Stimulated activated effector memory CD8-positive, alpha-beta T cell treated with anti-CD3 and anti-CD28 coated beads, Interleukin-12 subunit alpha, Interleukin-12 subunit beta, amount 100 ng/mL, for 72 hours (primary cell): Measurements from ENCODE around the gene CLTCL1.
"Not testable (repeated sequence)": the region's sequence is repeated elsewhere in the genome, so short reads cannot be mapped to it uniquely, and the experiment has no call there.

Source experiments
- ATAC-seq: fragments of 150-1000 bp; cut with Tn5 transposase; 2 replicates; pipeline ENCODE4 v1.10.0; 2021
- DNase-seq, 2 donors: peaks; one replicate each; pipeline ENCODE4 v3.0.0; 2021 to 2022; ENCODE audit warnings: low spot score in 2 of 2
- H3K27ac Mint-ChIP-seq: one replicate; pipeline ENCODE4 v1.8.0; 2022; ENCODE audit warnings: mild to moderate bottlenecking, mixed read lengths
- H3K36me3 Mint-ChIP-seq: one replicate; pipeline ENCODE4 v1.8.0; 2022; ENCODE audit warnings: mild to moderate bottlenecking, mixed read lengths
- H3K4me1 Mint-ChIP-seq: one replicate; pipeline ENCODE4 v1.8.0; 2022; ENCODE audit warnings: mixed read lengths
- H3K4me3 Mint-ChIP-seq: one replicate; pipeline ENCODE4 v1.8.0; 2022; ENCODE audit warnings: mild to moderate bottlenecking, mixed read lengths
- H3K9me3 Mint-ChIP-seq: one replicate; pipeline ENCODE4 v1.8.0; 2022; ENCODE audit warnings: mixed read lengths

CLTCL1 gene

DNA sequence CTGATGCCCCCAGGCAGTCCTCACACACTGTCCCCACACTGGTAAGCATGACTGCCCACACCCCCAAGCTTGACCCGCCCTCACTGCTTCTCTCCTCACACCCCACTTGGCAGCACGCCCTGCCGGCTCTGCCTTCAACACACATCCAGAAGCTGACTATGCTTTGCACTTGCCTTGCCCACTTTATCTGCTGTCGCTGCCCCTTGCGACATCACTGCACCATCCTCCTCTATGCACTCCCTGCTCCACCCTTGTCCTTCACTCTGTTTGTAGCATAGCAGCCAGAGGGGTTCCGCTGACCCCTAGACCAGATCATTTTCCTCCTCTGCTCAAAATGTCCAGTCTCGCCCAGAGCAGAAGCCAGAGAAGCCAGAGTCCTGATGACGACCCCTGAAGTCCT, 87.7 kb downstream of the CLTCL1 start:
- Mint-ChIP-seq H3K27ac (peak overlapping the region; percentile 21), H3K4me1 (peaks cover 6% of the 10 kb centered on the region)
- no peak for ATAC-seq

DNA sequence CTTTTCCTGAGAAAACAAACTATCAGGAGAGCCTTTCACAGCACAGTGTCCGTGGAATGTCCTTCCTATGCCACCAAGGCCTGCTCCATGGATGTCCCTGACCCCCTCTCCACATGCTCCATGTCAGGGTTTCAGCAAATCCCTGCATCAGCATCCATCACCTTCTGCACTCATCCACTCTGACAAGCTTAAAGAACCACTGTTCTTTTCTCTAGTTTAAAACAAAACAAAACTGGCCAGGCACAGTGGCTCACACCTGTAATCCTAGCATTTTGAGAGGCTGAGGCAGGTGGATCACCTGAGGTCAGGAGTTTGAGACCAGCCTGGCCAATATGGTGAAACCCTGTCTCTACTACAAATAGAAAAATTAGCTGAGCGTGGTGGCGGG, 88.7 kb downstream of the CLTCL1 start:
- not testable (repeated sequence) for DNase-seq, H3K4me3 Mint-ChIP-seq, H3K27ac Mint-ChIP-seq, H3K4me1 Mint-ChIP-seq, H3K9me3 Mint-ChIP-seq, H3K36me3 Mint-ChIP-seq, ATAC-seq

More for the DNA sequence above, 87.7 kb downstream of the CLTCL1 start:
- H3K4me3 Mint-ChIP-seq, result no peak overlapping the region
- no peaks in the 10 kb centered on the region for H3K36me3 Mint-ChIP-seq
- no peaks in the 10 kb centered on the region for H3K9me3 Mint-ChIP-seq
- DNase-seq, result no peak

DNA sequence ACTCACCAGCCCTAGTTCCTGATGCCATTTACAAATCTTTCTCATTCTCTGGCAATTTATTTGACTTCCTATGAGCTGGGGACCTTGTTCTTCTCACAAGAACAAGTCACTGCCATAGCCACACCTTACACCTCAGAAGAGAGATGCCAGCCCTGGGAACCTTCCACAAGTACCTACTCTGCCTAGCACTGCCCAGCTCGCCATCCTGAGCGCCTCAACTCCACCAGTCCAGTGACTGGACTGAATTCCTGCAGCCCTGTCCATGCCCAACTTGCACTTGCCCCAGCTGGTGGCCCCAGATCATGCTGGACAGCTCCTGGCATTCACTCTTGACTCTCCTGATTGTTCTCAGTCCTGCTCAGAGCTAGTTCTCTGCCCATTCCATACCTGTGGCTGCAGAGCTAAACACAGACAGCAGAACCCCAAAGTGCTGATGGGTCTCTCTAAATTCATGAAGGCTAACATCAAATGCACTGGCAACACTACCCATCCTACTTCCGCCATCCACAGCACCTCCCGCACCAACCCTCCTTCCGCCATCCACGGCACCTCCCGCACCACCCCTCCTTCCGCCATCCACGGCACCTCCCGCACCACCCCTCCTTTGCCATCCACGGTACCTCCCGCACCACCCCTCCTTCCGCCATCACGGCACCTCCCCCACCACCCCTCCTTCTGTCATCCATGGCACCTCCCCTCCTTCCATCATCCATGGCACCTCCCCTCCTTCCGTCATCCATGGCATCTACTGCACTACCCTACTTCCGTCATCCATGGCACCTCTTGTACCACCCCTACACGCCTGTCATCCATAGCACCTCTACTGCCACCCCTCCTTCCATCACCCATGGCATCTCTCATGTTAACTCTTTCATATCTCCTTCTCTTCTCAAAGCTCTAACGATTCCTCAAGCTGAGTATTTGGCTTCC, 89.4 kb downstream of the CLTCL1 start:
- ATAC-seq, result no peak
- Mint-ChIP-seq H3K9me3 (no peaks in the 10 kb centered on the region), H3K4me3 (no peak overlapping the region), H3K4me1 (peaks cover 12% of the 10 kb centered on the region), H3K27ac (no peak overlapping the region), H3K36me3 (no peaks in the 10 kb centered on the region)
- DNase-seq, result no peak

DNA sequence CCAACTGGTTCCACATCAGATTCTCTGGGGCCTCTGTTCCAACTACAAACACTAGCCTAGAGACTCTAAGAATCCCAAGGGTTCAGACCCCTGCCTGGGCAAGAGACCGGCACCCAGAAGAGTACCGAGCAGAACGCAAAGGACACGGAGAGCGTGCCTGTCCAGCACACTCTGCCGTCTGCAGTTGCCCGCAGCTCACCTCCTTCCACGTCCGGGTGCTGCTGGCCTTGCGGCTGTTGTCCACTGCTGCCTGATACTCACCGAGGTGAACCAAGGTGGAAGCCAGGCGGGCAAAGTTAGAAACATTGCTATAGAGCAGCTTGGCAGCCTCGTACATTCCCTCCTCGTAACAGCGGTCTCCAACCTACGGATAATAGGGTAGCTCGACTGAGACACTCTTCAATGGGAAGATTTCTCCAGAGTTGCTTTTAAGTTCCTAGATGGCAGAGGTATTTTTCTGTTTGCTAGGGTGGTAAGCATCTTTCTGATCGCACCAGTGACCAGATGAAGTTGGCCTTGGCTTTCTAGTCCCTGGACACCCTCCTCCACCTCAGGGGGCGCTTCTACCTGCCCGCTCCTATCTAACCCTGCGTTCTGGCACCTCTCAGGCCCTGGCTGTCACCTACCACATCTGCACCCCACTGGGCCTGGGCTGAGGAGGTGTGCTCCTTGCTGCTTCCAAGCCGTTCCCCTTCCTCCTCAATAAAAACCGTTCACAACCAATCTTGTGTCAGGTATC, 90.2 kb downstream of the CLTCL1 start:
- peaks cover 15% of the 10 kb centered on the region for H3K4me1 Mint-ChIP-seq
- no peak for DNase-seq
- no peaks in the 10 kb centered on the region for H3K9me3 Mint-ChIP-seq
- H3K36me3 Mint-ChIP-seq, result no peaks in the 10 kb centered on the region
- no peak overlapping the region for H3K27ac Mint-ChIP-seq
- ATAC-seq, result no peak
- H3K4me3 Mint-ChIP-seq, result no peak overlapping the region

DNA sequence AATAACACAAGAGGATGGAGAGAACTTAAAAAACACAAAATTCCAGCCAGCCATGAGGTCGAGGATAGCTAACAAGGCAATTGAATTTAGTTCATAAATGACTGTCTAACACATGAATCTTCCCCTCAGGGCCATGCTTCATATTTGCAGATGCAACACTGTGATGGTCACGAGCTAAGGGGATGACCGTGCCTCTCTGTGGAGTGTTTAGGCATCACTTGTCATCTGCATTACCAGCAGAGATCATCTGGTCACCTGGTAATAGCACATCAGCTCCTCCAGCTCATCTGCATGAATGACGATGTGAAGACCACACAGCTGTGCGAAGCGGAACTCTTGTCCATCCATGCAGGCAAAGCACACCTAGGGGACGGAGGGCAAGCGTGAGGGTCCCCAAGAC, 92.0 kb downstream of the CLTCL1 start:
- ATAC-seq (no peak), DNase-seq (no peak)
- Mint-ChIP-seq H3K4me1 (peaks cover 32% of the 10 kb centered on the region), H3K9me3 (no peaks in the 10 kb centered on the region), H3K4me3 (no peak overlapping the region), H3K36me3 (no peaks in the 10 kb centered on the region), H3K27ac (no peak overlapping the region)

DNA sequence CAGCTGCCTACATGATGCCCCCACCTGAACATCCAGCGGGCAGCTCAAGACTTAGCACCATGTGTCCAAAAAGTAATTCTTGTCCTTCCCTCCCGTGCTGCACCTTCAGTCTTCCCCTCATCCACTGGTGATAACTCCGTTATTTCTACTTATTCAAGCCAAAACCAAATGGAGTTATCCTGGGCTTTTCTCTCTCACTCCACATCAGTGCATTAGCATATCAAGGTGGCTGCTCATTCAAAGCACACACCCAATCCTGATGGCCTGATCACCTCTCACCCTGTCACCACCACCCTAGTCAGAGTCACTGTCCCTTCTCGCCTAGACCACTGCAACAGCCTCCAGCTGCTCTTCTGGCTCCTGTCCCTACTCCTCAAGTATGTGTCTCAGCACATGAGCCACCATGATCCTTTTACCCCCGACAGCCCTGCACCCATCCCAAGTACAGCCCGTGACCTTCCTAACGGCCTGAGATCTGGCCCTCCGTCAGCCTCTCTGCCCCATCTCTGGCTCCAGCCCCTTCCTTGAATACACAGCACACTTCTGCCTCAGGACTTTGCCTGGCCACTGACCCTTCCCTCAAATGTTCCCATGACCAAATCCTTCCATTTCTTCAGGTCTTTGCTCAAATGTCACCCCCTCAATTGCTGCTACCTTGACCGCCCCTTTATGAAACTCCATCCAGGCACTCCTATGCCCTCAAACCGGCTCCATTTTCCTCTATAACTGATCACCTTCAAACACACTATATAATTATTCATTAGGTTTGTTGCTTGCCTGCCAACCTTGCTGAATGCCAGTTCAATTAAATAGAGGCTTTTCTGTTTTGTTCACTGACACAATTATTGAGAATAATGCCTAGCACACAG, 93.3 kb downstream of the CLTCL1 start:
- Mint-ChIP-seq H3K36me3 (no peaks in the 10 kb centered on the region), H3K27ac (no peak overlapping the region), H3K4me3 (no peak overlapping the region), H3K4me1 (peaks cover 26% of the 10 kb centered on the region), H3K9me3 (no peaks in the 10 kb centered on the region)
- ATAC-seq, result no peak
- DNase-seq, result no peak

DNA sequence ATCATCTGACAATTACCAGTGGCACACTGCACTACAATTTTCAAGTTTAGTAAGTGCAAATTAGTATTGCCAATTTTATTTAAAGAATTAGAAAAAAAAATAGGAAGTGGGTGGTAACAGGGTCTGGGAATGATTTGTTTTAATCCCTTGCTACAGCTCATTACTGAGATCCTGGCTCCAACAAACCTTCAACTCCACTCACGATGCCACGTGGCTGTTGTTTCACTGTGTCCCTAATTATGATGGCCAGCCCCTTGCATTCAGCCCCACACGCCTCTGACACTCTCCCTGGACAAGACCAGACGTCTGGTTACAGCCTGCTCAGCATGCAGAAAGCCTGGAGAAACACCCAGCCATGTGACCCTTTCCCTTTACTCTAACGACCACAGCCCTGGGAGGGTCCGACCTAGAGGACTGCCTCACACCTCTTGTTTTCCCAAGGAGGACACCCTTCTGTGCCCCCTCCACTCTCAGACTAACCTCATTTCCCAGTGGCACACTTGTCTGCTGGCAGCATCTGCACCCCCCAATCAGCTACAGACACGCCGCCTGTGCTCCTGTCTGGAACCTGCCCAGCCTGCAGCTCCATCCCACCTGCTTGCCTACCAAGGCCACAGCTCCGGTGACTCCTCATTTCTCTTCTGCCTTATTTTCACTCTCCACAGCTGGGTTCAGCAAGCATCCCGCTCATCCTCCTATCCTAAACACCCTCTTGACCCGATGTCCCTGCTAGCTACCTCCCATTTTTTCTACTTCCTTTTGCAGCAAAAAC, 94.5 kb downstream of the CLTCL1 start:
- Mint-ChIP-seq H3K9me3 (no peaks in the 10 kb centered on the region), H3K36me3 (no peaks in the 10 kb centered on the region)

GRCh38 chr22:19195796-19196731, 95.5 kb downstream of the CLTCL1 start:
- H3K9me3 Mint-ChIP-seq, result no peaks in the 10 kb centered on the region
- ATAC-seq (peak; percentile 75), DNase-seq (no peak)
- H3K27ac Mint-ChIP-seq, result peak overlapping the region; percentile 61
- H3K4me1 Mint-ChIP-seq, result peaks cover 26% of the 10 kb centered on the region
- no peak overlapping the region for H3K4me3 Mint-ChIP-seq
- H3K36me3 Mint-ChIP-seq, result no peaks in the 10 kb centered on the region

More for the DNA sequence above, 94.5 kb downstream of the CLTCL1 start:
- ATAC-seq (no peak), DNase-seq (no peak)
- Mint-ChIP-seq H3K27ac (no peak overlapping the region), H3K4me3 (no peak overlapping the region), H3K4me1 (peaks cover 26% of the 10 kb centered on the region)

- Mint-ChIP-seq H3K27ac (peak overlapping the region; percentile 61), H3K9me3 (no peaks in the 10 kb centered on the region), H3K36me3 (no peaks in the 10 kb centered on the region), H3K4me3 (no peak overlapping the region), H3K4me1 (peaks cover 26% of the 10 kb centered on the region)
- no peak for ATAC-seq
- no peak for DNase-seq
Observed at GRCh38 chr22:19194766-19195536, 96.6 kb downstream of the CLTCL1 start.

- no peak overlapping the region for H3K27ac Mint-ChIP-seq
- ATAC-seq (no peak), DNase-seq (no peak)
- H3K4me3 Mint-ChIP-seq, result no peak overlapping the region
- H3K36me3 Mint-ChIP-seq, result no peaks in the 10 kb centered on the region
- H3K9me3 Mint-ChIP-seq, result no peaks in the 10 kb centered on the region
- peaks cover 26% of the 10 kb centered on the region for H3K4me1 Mint-ChIP-seq
Observed at GRCh38 chr22:19193879-19194278, 97.6 kb downstream of the CLTCL1 start.

GRCh38 chr22:19187716-19188563, 103.6 kb downstream of the CLTCL1 start:
- ATAC-seq (no peak), DNase-seq (no peak)
- no peak overlapping the region for H3K4me3 Mint-ChIP-seq
- no peaks in the 10 kb centered on the region for H3K36me3 Mint-ChIP-seq
- H3K9me3 Mint-ChIP-seq, result no peaks in the 10 kb centered on the region
- no peaks in the 10 kb centered on the region for H3K4me1 Mint-ChIP-seq
- no peak overlapping the region for H3K27ac Mint-ChIP-seq

DNA sequence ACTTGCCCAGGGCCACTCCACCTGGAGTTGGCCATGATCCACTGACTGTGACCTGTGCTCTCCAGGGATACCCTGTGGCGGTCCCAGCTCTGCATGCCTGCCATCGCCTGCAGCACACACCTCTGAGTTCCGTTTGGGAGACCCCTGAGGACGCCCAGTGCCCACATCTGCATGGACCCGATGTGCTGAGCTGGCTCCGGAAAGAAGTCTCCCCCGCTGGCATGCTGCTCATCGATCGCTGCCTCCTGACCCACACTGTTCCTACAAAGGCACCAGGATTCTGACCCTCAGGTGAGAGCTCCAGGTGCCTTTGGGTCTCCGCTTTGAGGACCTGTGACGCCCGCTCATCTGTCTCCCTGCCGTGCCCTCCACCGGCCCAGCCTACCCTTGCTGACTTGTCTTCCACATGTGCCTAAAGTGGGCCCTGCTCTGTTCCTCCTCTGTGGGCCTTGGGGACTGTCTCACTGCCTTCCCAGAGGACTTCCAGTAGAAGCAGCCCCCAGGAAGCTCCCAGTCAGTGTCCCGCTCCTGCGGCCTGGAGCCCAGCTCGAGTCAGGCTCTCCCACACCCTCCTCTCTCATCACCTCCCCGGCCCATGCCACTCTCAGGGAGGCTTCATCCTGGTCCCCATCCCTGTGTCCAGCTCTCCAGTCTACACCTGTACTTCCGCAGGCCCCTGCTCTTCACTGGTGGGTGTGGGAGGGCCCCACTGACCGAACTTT, 107.1 kb downstream of the CLTCL1 start:
- H3K36me3 Mint-ChIP-seq, result no peaks in the 10 kb centered on the region
- H3K4me3 Mint-ChIP-seq, result no peak overlapping the region
- ATAC-seq (no peak), DNase-seq (no peak)
- no peak overlapping the region for H3K27ac Mint-ChIP-seq
- no peaks in the 10 kb centered on the region for H3K9me3 Mint-ChIP-seq
- H3K4me1 Mint-ChIP-seq, result peaks cover 23% of the 10 kb centered on the region
